Mesenteric fat pad (tissue), 1 donor: ENCODE data around the gene LIX1. TPM values are rescaled to one million over a fixed set of nuclear protein-coding genes. Genes with fewer than 3 reads are reported as not detected.
"Not testable (repeated sequence)": the region's sequence is repeated elsewhere in the genome, so short reads cannot be mapped to it uniquely, and the experiment has no call there.

Source experiments
- DNase-seq: peaks from one replicate; pipeline ENCODE4 v3.0.0-alpha.2; 2020; ENCODE audit warnings: low spot score
- total RNA-seq: library from RNA; stranded (reverse); fragmentation: NEBNext Ultra II Directional; extraction: Animal tissue kit (Norgen Biotek cat#: 25700); gene quantifications from one replicate; pipeline ENCODE4 v1.2.1, GENCODE V29; 2021
- donor health status: DM: yes; HTN: yes; CAD: no.

Gene LIX1
- total RNA-seq, 1 donor from 2014 or later: not detected

DNA sequence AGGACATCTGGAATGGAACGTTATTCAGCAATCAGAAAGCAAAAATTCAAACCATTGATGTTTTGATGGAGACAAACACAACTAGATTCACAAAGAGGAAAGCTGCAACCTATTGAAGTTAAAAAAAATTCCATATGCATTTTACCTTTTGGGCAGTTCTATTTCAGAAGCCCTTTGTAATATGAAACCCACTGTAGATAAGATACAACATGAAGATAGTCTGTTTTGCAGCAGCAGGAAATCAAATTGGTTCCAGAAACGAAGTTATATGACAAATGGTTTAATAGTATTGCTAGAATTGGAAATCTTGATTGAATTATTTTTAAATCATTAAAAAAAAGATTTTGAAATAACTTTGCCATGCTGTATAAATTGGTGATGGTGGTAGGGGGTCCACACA lies 872 bp downstream of the LIX1 start:
- DNase-seq: no peak

- no peak for DNase-seq
These were observed 1.4 kb downstream of the LIX1 start for GRCh38 chr5:97141031-97141430.

DNA sequence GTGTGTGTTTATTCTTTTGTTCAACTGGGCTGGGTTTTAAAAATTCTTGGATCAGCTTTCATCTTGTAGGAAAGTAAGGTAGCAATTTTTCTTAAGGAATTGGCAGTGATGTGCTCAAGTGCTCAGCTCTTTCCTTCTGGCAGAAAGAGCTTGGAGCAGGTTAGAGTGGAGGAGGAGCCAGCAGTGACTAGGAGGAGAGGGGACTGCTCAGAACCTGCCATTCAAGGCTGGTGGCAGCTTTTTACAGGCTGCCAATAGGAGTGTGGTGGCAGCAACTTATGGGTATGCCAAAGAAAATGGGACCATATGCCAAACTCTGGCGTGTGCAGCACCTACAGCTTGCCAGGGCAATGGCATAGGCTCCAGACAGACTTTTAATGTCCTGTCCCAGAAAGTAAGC lies 2.2 kb downstream of the LIX1 start:
- not testable (repeated sequence) for DNase-seq

DNA sequence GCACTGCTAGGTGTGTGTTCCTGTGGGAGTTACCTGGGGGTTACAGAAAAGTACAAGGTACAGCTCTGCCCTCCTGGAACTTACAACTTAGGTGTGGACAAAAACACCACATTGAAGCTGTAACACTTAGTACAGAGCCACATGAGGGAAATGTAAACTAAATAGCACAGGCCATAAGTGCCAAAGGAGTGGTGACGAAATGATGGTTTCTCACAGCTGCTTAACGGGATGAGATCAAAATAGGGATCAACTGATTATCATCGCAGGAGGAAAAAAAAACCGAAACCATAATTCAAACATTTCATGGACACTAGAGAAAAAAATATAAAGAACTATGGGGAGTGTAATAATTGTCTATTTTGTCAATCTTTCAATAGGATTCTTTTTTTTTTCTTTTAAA lies 5.9 kb downstream of the LIX1 start:
- no peak for DNase-seq

DNA sequence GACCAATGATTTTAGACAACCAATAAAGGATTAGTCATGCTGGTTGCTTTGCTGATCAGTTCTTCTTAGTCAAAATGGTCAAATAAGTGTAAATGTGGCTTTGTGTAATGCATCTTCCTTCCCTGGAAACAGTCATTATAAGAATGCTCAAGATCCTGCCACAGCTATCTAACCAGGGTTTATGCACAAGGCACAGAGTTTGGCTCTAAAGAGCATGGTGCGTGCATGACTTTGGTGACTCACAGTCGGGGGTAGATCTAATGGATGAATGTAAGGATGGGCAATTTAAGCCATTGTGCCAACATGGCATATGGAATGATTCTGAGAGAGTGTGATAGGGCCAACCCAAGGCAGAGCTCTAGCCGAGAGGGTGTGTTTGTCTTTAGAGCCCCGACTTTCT lies 6.5 kb downstream of the LIX1 start:
- DNase-seq: no peak

DNA sequence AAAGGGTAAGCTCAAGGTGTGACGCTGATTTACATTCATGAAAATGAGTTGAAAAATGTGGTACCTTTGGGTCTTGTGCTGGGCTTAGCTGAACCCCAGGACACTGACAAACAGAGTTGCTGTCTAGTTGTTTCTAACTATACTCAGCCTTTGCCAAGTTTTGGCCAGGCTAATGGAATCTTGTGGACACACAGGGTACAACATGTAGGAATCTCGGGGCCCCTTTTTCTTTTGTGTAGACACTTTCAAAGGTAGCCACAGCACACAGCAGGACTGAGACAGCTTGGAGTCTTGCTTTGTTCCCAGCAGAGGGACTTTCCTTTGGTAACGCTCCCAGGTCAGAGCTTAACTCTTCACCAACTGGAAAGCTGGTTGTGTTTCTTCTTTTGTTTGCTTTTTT lies 7.8 kb downstream of the LIX1 start:
- DNase-seq: no peak

DNA sequence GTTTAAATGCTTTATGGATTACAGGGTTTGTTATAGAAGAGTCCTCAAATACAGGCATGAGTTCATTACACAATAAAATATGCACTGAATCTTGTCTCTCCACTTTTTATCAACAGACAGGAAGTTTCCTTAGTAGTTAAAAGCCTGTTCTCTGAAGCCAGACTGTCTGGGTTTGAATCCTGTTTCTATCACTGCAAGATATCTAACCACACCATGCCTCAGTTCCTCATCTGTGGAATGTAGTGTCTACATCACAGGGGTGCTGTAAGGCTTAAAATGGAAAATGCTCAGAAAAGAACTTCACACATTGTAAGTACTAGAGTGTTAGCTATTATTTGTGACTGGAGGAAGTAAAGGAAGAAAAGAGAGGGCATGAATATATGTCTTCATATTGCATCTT lies 9.3 kb downstream of the LIX1 start:
- DNase-seq: no peak

DNA sequence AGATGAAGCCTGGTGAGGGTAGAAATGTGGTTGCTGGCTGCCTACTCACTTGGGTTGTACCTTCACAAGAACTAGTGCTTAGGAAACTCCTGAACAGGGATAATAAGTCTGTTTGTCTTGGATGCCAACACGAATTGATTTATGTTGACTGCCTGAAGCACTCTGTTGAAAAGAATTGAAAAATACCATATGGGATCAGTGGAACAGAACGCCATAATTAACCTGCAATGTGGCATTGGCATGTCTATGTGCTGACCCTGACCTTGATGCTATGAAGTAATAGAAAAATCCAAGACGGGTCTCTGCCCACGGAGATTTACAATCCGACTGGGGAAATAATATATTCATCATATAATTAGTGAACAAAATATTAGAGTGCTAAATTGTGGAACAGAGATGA lies 10.5 kb downstream of the LIX1 start:
- DNase-seq: no peak

DNA sequence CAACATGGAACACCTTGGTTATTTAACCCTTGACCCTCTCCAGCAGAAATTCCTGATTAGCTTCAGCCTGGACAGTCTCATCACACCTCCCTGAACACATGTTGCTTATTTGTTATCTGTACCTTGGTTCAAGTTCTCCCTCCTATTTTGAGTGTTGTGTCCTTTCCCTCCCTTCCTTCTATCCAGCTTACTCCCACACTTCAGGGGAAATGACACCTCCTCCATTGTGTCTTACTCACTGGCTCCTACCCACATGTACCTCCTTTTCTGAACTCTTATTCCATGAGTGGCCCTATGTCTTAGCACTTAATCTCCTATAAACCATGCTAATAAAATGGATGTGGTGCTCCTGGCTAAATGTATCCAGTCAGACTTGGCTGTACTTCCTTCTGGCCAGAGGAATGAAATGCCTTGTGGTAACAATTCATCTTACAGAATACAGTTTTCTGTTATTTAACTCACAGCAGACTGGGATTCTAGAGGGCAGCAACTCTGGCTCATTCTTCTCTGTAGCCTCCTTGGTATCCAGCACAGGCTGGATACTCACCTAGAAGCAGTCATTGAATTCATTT lies 11.2 kb downstream of the LIX1 start:
- no peak for DNase-seq

DNA sequence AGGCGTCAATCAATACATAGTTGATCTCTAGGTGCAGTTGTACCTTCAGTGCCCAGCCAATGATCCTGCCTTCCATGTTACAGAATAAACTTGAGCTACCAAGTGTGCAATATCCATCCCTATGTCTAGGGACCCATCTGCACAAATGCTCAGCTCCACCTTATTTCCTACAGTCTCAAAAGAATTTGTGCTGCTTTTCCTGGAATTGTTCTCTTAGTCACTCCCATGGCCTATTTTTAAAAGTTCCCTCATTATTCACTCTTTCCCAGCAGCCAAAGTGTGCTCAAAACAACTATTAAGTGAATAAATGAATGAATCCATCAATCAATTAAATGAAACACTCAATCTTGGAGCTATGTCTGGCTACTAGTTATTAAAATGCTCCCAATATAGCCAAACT lies 14.7 kb downstream of the LIX1 start:
- DNase-seq: no peak

DNA sequence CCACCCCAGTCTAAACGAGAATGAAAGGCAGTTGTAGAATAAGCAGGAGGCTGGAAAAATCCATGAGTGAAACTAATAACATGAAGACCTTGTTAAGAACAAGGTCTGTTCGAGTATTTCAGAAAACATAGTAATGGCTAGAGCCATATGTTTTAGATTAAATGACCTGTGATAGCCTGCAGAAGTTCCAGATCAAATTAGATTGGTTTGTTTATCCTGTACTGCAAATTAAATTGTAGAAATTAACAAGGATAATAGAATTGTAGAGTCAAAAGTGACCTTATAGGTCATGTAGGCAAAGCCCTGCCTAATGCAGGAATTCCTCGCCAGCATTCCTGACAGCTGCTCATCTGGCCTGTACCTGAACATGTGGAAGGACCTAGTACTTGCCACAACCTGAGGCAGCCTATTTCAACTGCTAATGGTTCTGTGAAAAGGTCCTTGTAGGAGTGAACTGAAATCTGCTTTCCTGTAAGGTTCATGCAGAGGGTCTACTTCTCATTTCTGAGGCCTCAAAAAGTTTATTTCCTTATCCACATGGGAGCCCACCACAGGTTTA lies 17.2 kb downstream of the LIX1 start:
- DNase-seq: no peak

DNA sequence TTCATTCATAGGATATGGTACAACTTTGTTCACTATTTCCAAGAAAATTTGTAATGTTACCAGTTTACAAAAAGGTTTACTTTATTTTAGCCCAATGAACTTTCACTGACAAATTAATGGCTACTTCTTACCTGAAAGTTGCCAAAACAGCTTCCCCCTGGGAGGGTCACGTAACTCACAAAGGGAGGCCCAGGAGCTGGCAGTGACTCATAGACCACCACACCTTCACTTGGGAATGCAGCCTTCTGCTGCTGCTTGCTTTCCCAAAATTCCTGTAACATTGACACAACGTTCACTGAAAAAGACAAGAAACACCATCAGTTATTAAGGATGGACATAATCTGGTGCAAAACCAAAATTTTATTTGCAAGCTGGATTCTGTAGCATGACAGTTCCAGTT lies 18.1 kb downstream of the LIX1 start:
- no peak for DNase-seq

- DNase-seq: no peak
These were observed 20.6 kb downstream of the LIX1 start for GRCh38 chr5:97121848-97122247.

- DNase-seq: no peak
These were observed 22.2 kb downstream of the LIX1 start for GRCh38 chr5:97120195-97120594.

DNA sequence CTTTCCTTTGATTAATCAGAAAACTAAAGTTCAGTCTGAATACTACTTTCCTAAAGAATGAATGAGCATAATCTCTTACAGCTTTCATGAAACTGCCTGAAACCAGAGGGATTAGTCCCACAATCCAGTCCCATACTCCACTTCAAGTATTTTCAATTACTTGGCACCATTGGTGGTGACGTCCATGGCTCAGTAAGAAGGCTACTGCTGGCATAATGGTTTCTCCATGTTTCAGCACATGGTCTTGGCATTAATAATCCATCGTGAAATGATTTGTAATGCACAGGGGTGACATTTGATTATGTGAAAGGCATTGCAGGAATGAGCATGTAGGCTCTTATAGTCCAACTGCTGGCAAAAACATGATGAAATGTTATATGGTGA lies 23.4 kb downstream of the LIX1 start:
- DNase-seq: no peak

DNA sequence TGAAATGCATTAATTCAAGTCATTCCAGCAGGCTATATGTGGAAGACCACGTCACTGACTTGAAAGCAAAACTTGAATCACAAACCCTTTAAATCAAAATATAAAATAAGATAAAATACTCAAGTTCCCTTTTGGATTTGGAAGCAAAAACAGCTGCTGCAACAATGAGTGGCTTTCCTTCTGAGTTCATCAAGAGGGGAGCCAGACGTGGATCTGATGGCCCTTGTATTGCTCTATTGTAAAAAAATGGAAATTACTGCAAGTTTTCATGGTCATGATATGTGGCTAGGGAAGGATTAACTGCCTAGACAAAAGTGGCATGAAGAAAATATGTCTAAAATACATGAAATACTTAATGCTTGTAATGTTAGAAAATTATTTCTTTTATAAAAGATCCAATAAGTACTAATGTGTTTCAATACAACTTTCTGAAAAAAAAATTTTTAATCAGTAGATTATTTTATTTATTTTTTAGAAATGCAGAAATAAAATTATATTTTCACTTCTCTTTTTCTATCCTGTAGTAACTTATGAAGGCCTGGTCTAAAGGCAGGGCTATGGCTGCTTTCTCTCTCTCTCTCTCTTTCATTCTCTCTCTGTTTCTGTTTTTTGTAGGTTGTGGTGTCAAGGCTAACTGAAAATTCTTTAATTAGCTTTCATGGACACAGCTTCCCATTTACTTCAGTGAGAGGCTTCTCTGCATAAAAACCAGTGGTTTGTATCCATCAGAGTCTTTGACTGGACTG lies 24.0 kb downstream of the LIX1 start:
- DNase-seq: no peak

DNA sequence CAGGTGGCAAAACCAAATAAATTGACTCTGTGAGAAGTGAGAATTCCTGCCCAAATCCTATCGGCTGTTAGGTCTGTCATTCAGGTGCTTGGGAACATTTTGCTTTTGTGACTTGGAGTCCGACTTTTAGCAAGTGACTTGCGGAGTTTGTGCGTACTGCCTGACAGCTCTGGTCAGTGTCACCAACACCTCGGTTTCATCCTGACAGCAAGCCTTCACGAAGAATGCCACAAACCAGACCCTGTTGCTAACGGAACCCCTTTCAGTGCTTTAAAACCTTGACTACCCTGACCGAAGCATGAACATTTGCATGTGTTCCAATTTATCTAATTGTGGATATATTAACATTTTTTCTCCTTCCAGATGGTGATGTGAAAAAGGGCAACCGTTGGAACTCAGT lies 26.5 kb downstream of the LIX1 start:
- DNase-seq: no peak

GRCh38 chr5:97112230-97112629 lies 30.2 kb downstream of the LIX1 start:
- no peak for DNase-seq

- no peak for DNase-seq
These were observed 30.8 kb downstream of the LIX1 start for GRCh38 chr5:97111616-97112015.

GRCh38 chr5:97111004-97111403 lies 31.4 kb downstream of the LIX1 start:
- DNase-seq: no peak

GRCh38 chr5:97107318-97107717 lies 35.1 kb downstream of the LIX1 start:
- DNase-seq: no peak

DNA sequence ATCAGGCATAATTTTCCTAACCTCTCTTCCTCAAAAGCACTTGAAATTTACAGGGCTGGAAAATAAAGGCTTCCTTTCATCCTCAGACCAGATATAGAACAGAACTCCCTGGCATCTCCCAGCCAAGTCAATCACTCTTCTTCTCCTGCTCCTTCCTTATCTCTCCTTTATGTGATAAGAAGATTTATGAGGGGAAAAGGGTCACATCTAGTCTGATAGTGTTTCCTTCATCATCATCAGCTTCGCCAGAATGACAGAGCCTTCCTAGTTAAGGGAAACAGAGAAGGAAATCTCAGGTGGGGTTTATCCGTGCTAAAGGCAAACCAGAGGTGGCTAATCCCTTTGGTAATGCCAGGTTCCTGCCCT lies 36.2 kb downstream of the LIX1 start:
- no peak for DNase-seq

DNA sequence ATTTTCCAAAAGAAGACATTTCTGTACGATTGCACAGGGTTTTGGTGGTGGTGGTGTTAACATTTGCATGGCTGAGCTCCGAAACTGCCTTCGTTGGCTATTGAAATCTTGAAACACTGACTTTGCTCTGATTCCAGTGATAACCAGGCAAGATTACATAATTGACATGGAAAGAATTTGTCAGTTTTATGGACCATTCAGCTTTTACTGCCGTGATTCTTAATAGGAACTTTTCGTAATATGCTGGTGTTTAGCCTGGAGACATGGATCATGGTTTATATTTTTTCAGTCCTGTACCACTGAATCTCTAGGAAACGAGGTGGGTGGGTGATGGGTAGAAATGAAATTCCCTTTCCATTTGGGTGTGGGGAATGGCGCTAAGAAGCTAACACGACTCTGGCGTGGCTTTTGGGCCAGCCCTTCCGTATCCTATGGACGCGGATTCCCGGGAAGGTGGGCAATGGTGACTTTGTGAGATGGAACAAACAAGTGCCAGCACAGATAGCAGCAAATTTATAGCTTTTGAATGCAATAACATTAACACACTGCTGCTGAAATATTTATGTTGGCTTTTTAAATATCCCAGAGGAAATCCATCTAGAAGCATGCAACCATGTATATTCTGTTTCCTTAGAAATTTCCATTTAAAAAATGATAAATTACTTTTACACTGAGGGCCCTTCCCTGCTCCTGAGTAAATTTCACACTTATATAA lies 36.8 kb downstream of the LIX1 start:
- DNase-seq: no peak
